Mesendoderm (in vitro differentiated cells): ENCODE results near the gene ZRANB3.
"Not testable (repeated sequence)": the region's sequence is repeated elsewhere in the genome, so short reads cannot be mapped to it uniquely, and the experiment has no call there.

ENCODE experiments used
- DNase-seq: peaks from one replicate; pipeline ENCODE4 v3.0.0; 2013
- H2AK5ac ChIP-seq: 2 replicates; pipeline ENCODE4 v1.6.1; 2013; ENCODE audit warnings: low read length, inconsistent platforms
- H2BK120ac ChIP-seq: 2 replicates; pipeline ENCODE4 v1.6.1; 2013; ENCODE audit warnings: low read depth, mild to moderate bottlenecking, low read length, moderate library complexity, mixed read lengths
- H2BK15ac ChIP-seq: replicated peaks from 2 replicates; pipeline ENCODE4 v1.6.1; 2013; ENCODE audit warnings: low read depth, mild to moderate bottlenecking, moderate library complexity
- H2BK5ac ChIP-seq: 2 replicates; pipeline ENCODE4 v1.6.1; 2013; ENCODE audit warnings: low read length, inconsistent platforms
- H3K18ac ChIP-seq: 2 replicates; pipeline ENCODE4 v1.6.1; 2013; ENCODE audit warnings: mild to moderate bottlenecking, low read length, mixed read lengths
- H3K23ac ChIP-seq: one replicate; pipeline ENCODE4 v1.6.1; 2013; ENCODE audit warnings: low read length
- H3K27ac ChIP-seq: 2 replicates; pipeline ENCODE4 v1.5.1; 2013; ENCODE audit warnings: low read depth, mild to moderate bottlenecking, inconsistent platforms, low read length, moderate library complexity
- H3K27me3 ChIP-seq: 2 replicates; pipeline ENCODE4 v1.6.1; 2013; ENCODE audit warnings: low read length, control low read depth, mild to moderate bottlenecking, inconsistent platforms; ENCODE audit not compliant: insufficient read depth, poor library complexity
- H3K36me3 ChIP-seq: 2 replicates; pipeline ENCODE4 v1.6.1; 2013; ENCODE audit warnings: low read length, inconsistent platforms; ENCODE audit not compliant: control insufficient read depth, insufficient read depth
- H3K4ac ChIP-seq: one replicate; pipeline ENCODE4 v1.6.1; 2013; ENCODE audit warnings: low read depth, mild to moderate bottlenecking, low read length, moderate library complexity
- H3K4me1 ChIP-seq: 2 replicates; pipeline ENCODE4 v1.6.1; 2013; ENCODE audit warnings: low read depth, low read length, inconsistent platforms; ENCODE audit not compliant: control insufficient read depth
- H3K4me2 ChIP-seq: 2 replicates; pipeline ENCODE4 v1.6.1; 2013; ENCODE audit warnings: low read length
- H3K4me3 ChIP-seq: 2 replicates; pipeline ENCODE4 v1.5.1; 2013; ENCODE audit warnings: mild to moderate bottlenecking, low read length
- H3K56ac ChIP-seq: one replicate; pipeline ENCODE4 v1.6.1; 2013; ENCODE audit warnings: low read length
- H3K79me1 ChIP-seq: 2 replicates; pipeline ENCODE4 v1.6.1; 2013; ENCODE audit warnings: low read length, inconsistent platforms
- H3K79me2 ChIP-seq: 2 replicates; pipeline ENCODE4 v1.6.1; 2013; ENCODE audit warnings: mild to moderate bottlenecking, low read length; ENCODE audit not compliant: control insufficient read depth, insufficient read depth
- H3K9ac ChIP-seq: 2 replicates; pipeline ENCODE4 v1.6.1; 2013; ENCODE audit warnings: low read length, inconsistent platforms
- H4K5ac ChIP-seq: one replicate; pipeline ENCODE4 v1.6.1; 2013; ENCODE audit warnings: low read length
- H4K8ac ChIP-seq: one replicate; pipeline ENCODE4 v1.6.1; 2013; ENCODE audit warnings: low read depth, mild to moderate bottlenecking, control low read depth, low read length, moderate library complexity
- WGBS: extraction: QIAGEN DNeasy Blood & Tissue Kit; methylation state at CpG from one replicate; pipeline ENCODE4 v1.1.7; 2013; ENCODE audit warnings: low lambda C conversion rate, missing lambda C conversion rate; ENCODE audit not compliant: insufficient coverage; ENCODE audit errors: extremely low coverage; 5-methylcytosine and 5-hydroxymethylcytosine counted together

ZRANB3 gene

GRCh38 chr2:135124924-135125886 is 405.8 kb downstream of the ZRANB3 start:
- H2AK5ac ChIP-seq: no peak overlapping the region
- H3K27ac ChIP-seq: no peak overlapping the region
- H3K18ac ChIP-seq: no peak overlapping the region
- no peaks in the 10 kb centered on the region for H3K27me3 ChIP-seq
- no peak overlapping the region for H4K8ac ChIP-seq
- no peaks in the 10 kb centered on the region for H3K36me3 ChIP-seq
- H2BK120ac ChIP-seq: no peak overlapping the region
- H3K79me1 ChIP-seq: no peaks in the 10 kb centered on the region
- H3K4ac ChIP-seq: no peak overlapping the region
- no peak overlapping the region for H3K4me2 ChIP-seq
- no peak overlapping the region for H2BK5ac ChIP-seq
- H4K5ac ChIP-seq: no peak overlapping the region
- no peak overlapping the region for H2BK15ac ChIP-seq
- H3K4me1 ChIP-seq: no peaks in the 10 kb centered on the region
- no peaks in the 10 kb centered on the region for H3K79me2 ChIP-seq
- no peak overlapping the region for H3K9ac ChIP-seq
- no peak overlapping the region for H3K56ac ChIP-seq
- H3K4me3 ChIP-seq: no peak overlapping the region
- no peak overlapping the region for H3K23ac ChIP-seq
- peak; percentile 5 for DNase-seq
- no CpG with 5 or more reads among the region's 1 CpG for WGBS

- not testable (repeated sequence) for H3K18ac ChIP-seq, H3K4ac ChIP-seq, H2BK5ac ChIP-seq, H3K56ac ChIP-seq, H3K4me1 ChIP-seq, DNase-seq, H3K9ac ChIP-seq, H3K79me2 ChIP-seq, H3K4me3 ChIP-seq, H3K27me3 ChIP-seq, H4K8ac ChIP-seq, H2BK15ac ChIP-seq, H3K23ac ChIP-seq, H3K79me1 ChIP-seq, H3K36me3 ChIP-seq, H3K27ac ChIP-seq, H4K5ac ChIP-seq, H2BK120ac ChIP-seq, H3K4me2 ChIP-seq, H2AK5ac ChIP-seq
- no CpG with 5 or more reads among the region's 6 CpGs for WGBS
These were observed 409.4 kb downstream of the ZRANB3 start for GRCh38 chr2:135121658-135122039.

GRCh38 chr2:135121016-135121657 is 409.9 kb downstream of the ZRANB3 start:
- Histone ChIP-seq H3K4me1 (no peaks in the 10 kb centered on the region), H2BK5ac (no peak overlapping the region), H3K27me3 (no peaks in the 10 kb centered on the region), H3K4me2 (no peak overlapping the region), H3K79me1 (no peaks in the 10 kb centered on the region), H3K18ac (no peak overlapping the region), H3K4me3 (no peak overlapping the region), H3K4ac (no peak overlapping the region), H2AK5ac (no peak overlapping the region), H3K79me2 (no peaks in the 10 kb centered on the region), H3K27ac (no peak overlapping the region), H3K23ac (no peak overlapping the region), H3K9ac (no peak overlapping the region), H4K5ac (no peak overlapping the region), H2BK120ac (no peak overlapping the region), H4K8ac (no peak overlapping the region), H2BK15ac (no peak overlapping the region), H3K56ac (no peak overlapping the region), H3K36me3 (no peaks in the 10 kb centered on the region)
- no CpG with 5 or more reads among the region's 2 CpGs for WGBS
- no peak for DNase-seq

GRCh38 chr2:135119582-135119981 is 411.4 kb downstream of the ZRANB3 start:
- DNase-seq: no peak
- Histone ChIP-seq H3K4me1 (no peaks in the 10 kb centered on the region), H4K5ac (no peak overlapping the region), H2BK5ac (no peak overlapping the region), H3K9ac (no peak overlapping the region), H3K4me2 (no peak overlapping the region), H3K56ac (no peak overlapping the region), H2BK120ac (no peak overlapping the region), H2BK15ac (no peak overlapping the region), H3K4ac (no peak overlapping the region), H3K23ac (no peak overlapping the region), H3K27ac (no peak overlapping the region), H2AK5ac (no peak overlapping the region), H3K4me3 (no peak overlapping the region), H3K18ac (no peak overlapping the region), H3K79me1 (no peaks in the 10 kb centered on the region), H3K79me2 (no peaks in the 10 kb centered on the region), H3K27me3 (no peaks in the 10 kb centered on the region), H3K36me3 (no peaks in the 10 kb centered on the region), H4K8ac (no peak overlapping the region)

- H3K79me1 ChIP-seq: no peaks in the 10 kb centered on the region
- H3K4me2 ChIP-seq: no peak overlapping the region
- no peaks in the 10 kb centered on the region for H3K27me3 ChIP-seq
- H2BK120ac ChIP-seq: no peak overlapping the region
- no peak overlapping the region for H2AK5ac ChIP-seq
- no CpG with 5 or more reads among the region's 3 CpGs for WGBS
- H3K36me3 ChIP-seq: no peaks in the 10 kb centered on the region
- no peak overlapping the region for H3K4ac ChIP-seq
- H3K9ac ChIP-seq: no peak overlapping the region
- H3K4me3 ChIP-seq: no peak overlapping the region
- H3K79me2 ChIP-seq: no peaks in the 10 kb centered on the region
- no peak overlapping the region for H3K23ac ChIP-seq
- no peak overlapping the region for H2BK5ac ChIP-seq
- H3K56ac ChIP-seq: no peak overlapping the region
- no peaks in the 10 kb centered on the region for H3K4me1 ChIP-seq
- no peak overlapping the region for H4K8ac ChIP-seq
- no peak for DNase-seq
- H3K18ac ChIP-seq: no peak overlapping the region
- H3K27ac ChIP-seq: no peak overlapping the region
- no peak overlapping the region for H2BK15ac ChIP-seq
- no peak overlapping the region for H4K5ac ChIP-seq
These were observed 417.7 kb downstream of the ZRANB3 start for GRCh38 chr2:135113322-135113721.
